ENCODE results near the gene ADAMTS15. TPM values are rescaled to one million over a fixed set of nuclear protein-coding genes. Genes with fewer than 3 reads are reported as not detected.

Gene ADAMTS15
- total and polyA plus RNA-seq, 10 of the 15 experiments (the other 5 are each of a cell fraction or from before 2014, with no cell fraction given), result not detected

DNA sequence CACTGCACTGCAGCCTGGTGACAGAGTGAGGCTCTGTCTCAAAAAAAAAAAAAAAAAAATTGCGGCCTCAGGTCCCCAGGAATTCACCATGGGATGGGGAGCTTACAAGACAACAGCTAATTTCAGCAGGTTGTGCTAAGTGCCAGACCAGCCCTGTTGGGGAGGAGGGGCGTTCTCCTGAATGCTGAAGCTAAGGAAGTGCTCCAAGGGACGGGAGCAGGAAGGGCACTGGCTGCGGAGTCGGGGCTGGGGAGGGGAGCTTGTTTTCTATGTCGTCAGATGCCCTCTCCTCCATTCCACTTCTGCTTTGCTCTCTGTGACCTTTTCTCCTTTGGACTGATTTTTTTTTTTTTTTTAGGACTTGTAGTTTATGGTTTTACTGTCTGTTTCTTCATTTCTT, 4.5 kb downstream of the ADAMTS15 start (continued):
- TF ChIP-seq, protein P1, sequence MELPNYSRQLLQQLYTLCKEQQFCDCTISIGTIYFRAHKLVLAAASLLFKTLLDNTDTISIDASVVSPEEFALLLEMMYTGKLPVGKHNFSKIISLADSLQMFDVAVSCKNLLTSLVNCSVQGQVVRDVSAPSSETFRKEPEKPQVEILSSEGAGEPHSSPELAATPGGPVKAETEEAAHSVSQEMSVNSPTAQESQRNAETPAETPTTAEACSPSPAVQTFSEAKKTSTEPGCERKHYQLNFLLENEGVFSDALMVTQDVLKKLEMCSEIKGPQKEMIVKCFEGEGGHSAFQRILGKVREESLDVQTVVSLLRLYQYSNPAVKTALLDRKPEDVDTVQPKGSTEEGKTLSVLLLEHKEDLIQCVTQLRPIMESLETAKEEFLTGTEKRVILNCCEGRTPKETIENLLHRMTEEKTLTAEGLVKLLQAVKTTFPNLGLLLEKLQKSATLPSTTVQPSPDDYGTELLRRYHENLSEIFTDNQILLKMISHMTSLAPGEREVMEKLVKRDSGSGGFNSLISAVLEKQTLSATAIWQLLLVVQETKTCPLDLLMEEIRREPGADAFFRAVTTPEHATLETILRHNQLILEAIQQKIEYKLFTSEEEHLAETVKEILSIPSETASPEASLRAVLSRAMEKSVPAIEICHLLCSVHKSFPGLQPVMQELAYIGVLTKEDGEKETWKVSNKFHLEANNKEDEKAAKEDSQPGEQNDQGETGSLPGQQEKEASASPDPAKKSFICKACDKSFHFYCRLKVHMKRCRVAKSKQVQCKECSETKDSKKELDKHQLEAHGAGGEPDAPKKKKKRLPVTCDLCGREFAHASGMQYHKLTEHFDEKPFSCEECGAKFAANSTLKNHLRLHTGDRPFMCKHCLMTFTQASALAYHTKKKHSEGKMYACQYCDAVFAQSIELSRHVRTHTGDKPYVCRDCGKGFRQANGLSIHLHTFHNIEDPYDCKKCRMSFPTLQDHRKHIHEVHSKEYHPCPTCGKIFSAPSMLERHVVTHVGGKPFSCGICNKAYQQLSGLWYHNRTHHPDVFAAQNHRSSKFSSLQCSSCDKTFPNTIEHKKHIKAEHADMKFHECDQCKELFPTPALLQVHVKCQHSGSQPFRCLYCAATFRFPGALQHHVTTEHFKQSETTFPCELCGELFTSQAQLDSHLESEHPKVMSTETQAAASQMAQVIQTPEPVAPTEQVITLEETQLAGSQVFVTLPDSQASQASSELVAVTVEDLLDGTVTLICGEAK (IDR thresholded peaks at IDR 0.05; ENCODE audit: borderline replicate concordance), result no peak
- no peak for TF ChIP-seq PML (IDR thresholded peaks at IDR 0.05; ENCODE audit: low read length)
- TF ChIP-seq ESRRA (IDR thresholded peaks at IDR 0.05; ENCODE audit: low read length), result no peak
- no peak for TF ChIP-seq SMAD1 (IDR thresholded peaks at IDR 0.05; ENCODE audit: low read depth, partially characterized antibody)
- no peak for TF ChIP-seq EP300 (IDR thresholded peaks at IDR 0.05; ENCODE audit: borderline replicate concordance in 1 of 2, control insufficient read depth in 1 of 2, low read depth in 2 of 2, low read length in 2 of 2)
- TF ChIP-seq POLR2A (IDR thresholded peaks at IDR 0.05; ENCODE audit: low read depth, low read length), result no peak
- TF ChIP-seq HDGF (IDR thresholded peaks at IDR 0.05), result no peak
- no peak for TF ChIP-seq CREB1 (IDR thresholded peaks at IDR 0.05; ENCODE audit: low read depth)

DNA sequence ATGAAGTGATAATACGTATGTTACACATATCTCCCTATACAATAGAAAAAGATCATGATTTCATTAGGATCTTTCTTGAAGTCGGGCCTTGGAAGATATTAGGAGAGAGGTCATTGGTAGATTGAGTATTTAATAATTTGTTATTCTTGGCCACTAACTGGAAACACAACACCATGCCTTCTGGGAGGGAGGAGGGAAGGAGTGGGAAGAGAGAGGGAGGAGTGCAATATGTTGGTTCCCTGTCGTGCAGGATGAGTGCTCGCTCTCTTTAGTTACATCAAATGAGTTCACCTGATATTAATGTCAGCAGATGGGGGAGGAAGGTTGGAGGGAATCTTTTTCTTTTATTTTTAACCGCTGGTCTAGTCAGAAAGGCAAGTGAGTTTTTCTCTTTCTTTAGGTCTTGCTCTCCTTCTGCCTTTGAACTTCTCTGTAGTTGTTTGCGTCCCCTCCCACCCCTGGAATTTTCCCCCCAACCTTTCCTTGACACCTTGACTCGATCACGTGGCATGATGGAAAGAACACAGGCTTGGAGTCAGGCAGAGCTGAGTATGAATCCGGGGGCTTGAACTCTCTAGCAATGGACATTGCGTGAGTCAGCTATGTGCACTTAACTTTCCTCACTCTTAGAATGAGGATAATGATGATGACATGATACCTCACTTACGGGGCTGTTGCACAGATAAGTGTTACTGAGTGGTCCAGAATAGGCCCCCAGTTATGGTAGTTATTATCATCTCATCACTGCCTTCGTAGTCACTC, 6.2 kb downstream of the ADAMTS15 start:
- in situ Hi-C loops (cut with MboI), result no loop called here
- ChIA-PET CTCF (interaction anchor here (1.3 kb wide), 1 partner anchor 408 kb away, joined by 5 read pairs; no protein-coding TSS in a partner anchor), POLR2A (no interaction called here), RAD21 (ENCODE audit: unreplicated experiment) (no interaction called here), SMC1A (ENCODE audit: uncharacterized antibody, unreplicated experiment) (no interaction called here)
- Histone ChIP-seq H3K79me2 (ENCODE audit: control insufficient read depth, insufficient read depth, low read length) (no peaks in the 10 kb centered on the region), H4K20me1 (ENCODE audit: control insufficient read depth, insufficient read depth) (no peaks in the 10 kb centered on the region; the same call in 1 of the 2 replicates), H3K27me3 (replicated peaks in 1 of 2; ENCODE audit: control insufficient read depth in 2 of 2, insufficient read depth in 2 of 2, low read length in 1 of 2) (peaks cover 8 to 10% of the 10 kb centered on the region in 2 experiments), H3K36me3 (ENCODE audit: control insufficient read depth in 2 of 2, insufficient read depth in 2 of 2, low read length in 1 of 2) (no peaks in the 10 kb centered on the region), H3K27ac (ENCODE audit: control insufficient read depth, insufficient read depth) (no peak overlapping the region), H2AFZ (ENCODE audit: control insufficient read depth, low read depth, low read length) (no peak overlapping the region), H3K4me3 (no peak overlapping the region), H3K4me1 (ENCODE audit: control insufficient read depth, insufficient read depth, low read length) (no peaks in the 10 kb centered on the region), H3K9ac (ENCODE audit: control insufficient read depth, insufficient read depth, low read length) (no peak overlapping the region), H3K4me2 (ENCODE audit: control insufficient read depth, insufficient read depth) (no peak overlapping the region), H3K9me3 (replicated peaks; ENCODE audit: control insufficient read depth, insufficient read depth, low read length) (no peaks in the 10 kb centered on the region; the same call in 2 of the 3 replicates)
- 11% methylated on average over 12 of the region's 12 CpGs for WGBS (ENCODE audit: insufficient coverage, insufficient replicate concordance, low lambda C conversion rate, missing lambda C conversion rate)
- intact Hi-C loops (cut with micrococcal nuclease; ENCODE audit: unreplicated experiment), result no loop called here
- FAIRE-seq, result no peak
- no peak for DNase-seq (ENCODE audit: low read depth, low spot score)
- no peak for ATAC-seq
- no TSS peak for BruUV-seq (replicated peaks)
- TF ChIP-seq MXI1 (IDR thresholded peaks at IDR 0.05; ENCODE audit: low read depth, low read length), result no peak
- TF ChIP-seq CHD2 (IDR thresholded peaks at IDR 0.05; ENCODE audit: borderline replicate concordance, low read depth, low read length), result no peak
- no peak for TF ChIP-seq CBX3 (IDR thresholded peaks at IDR 0.05; ENCODE audit: borderline replicate concordance, low read depth)
- TF ChIP-seq SMAD1 (IDR thresholded peaks at IDR 0.05; ENCODE audit: low read depth, partially characterized antibody), result no peak
- no peak for TF ChIP-seq HDAC2 (IDR thresholded peaks at IDR 0.05)
- no peak for TF ChIP-seq LARP7 (IDR thresholded peaks at IDR 0.05)
- TF ChIP-seq CREB1 (IDR thresholded peaks at IDR 0.05; ENCODE audit: low read depth), result no peak
- TF ChIP-seq, protein P2, sequence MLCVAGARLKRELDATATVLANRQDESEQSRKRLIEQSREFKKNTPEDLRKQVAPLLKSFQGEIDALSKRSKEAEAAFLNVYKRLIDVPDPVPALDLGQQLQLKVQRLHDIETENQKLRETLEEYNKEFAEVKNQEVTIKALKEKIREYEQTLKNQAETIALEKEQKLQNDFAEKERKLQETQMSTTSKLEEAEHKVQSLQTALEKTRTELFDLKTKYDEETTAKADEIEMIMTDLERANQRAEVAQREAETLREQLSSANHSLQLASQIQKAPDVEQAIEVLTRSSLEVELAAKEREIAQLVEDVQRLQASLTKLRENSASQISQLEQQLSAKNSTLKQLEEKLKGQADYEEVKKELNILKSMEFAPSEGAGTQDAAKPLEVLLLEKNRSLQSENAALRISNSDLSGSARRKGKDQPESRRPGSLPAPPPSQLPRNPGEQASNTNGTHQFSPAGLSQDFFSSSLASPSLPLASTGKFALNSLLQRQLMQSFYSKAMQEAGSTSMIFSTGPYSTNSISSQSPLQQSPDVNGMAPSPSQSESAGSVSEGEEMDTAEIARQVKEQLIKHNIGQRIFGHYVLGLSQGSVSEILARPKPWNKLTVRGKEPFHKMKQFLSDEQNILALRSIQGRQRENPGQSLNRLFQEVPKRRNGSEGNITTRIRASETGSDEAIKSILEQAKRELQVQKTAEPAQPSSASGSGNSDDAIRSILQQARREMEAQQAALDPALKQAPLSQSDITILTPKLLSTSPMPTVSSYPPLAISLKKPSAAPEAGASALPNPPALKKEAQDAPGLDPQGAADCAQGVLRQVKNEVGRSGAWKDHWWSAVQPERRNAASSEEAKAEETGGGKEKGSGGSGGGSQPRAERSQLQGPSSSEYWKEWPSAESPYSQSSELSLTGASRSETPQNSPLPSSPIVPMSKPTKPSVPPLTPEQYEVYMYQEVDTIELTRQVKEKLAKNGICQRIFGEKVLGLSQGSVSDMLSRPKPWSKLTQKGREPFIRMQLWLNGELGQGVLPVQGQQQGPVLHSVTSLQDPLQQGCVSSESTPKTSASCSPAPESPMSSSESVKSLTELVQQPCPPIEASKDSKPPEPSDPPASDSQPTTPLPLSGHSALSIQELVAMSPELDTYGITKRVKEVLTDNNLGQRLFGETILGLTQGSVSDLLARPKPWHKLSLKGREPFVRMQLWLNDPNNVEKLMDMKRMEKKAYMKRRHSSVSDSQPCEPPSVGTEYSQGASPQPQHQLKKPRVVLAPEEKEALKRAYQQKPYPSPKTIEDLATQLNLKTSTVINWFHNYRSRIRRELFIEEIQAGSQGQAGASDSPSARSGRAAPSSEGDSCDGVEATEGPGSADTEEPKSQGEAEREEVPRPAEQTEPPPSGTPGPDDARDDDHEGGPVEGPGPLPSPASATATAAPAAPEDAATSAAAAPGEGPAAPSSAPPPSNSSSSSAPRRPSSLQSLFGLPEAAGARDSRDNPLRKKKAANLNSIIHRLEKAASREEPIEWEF (IDR thresholded peaks at IDR 0.05; ENCODE audit: insufficient replicate concordance, low read depth, low read length), result no peak
